D341Med (cell line): ENCODE data around the gene OR8G5.
"Not testable (repeated sequence)": the region's sequence is repeated elsewhere in the genome, so short reads cannot be mapped to it uniquely, and the experiment has no call there.

Experiments
- DNase-seq: peaks from one replicate; pipeline ENCODE4 v3.0.0; 2012; ENCODE audit warnings: low spot score

Gene OR8G5

GRCh38 chr11:124256076-124256475 is at the start of gene OR8G5:
TSS of gene OR8G5 (plus strand) at chr11:124256376. CDS start at chr11:124264932, 8,556 bp downstream.
- no peak for DNase-seq

GRCh38 chr11:124207102-124207792 is 48.9 kb upstream of the OR8G5 start:
- no peak for DNase-seq

- no peak for DNase-seq
These were observed 46.3 kb upstream of the OR8G5 start for GRCh38 chr11:124209824-124210357.

- DNase-seq = no peak
These were observed 45.8 kb upstream of the OR8G5 start for GRCh38 chr11:124210421-124210820.

GRCh38 chr11:124211321-124211720 is 44.9 kb upstream of the OR8G5 start:
- DNase-seq = no peak

- no peak for DNase-seq
These were observed 42.1 kb upstream of the OR8G5 start for GRCh38 chr11:124214027-124214426.

- DNase-seq = no peak
These were observed 37.0 kb upstream of the OR8G5 start for GRCh38 chr11:124219126-124219525.

- DNase-seq = no peak
These were observed 33.8 kb upstream of the OR8G5 start for GRCh38 chr11:124222407-124222806.

- DNase-seq = not testable (repeated sequence)
These were observed 31.4 kb upstream of the OR8G5 start for GRCh38 chr11:124224618-124225423.

GRCh38 chr11:124225471-124225870 is 30.7 kb upstream of the OR8G5 start:
- DNase-seq = no peak

GRCh38 chr11:124233376-124233775 is 22.8 kb upstream of the OR8G5 start:
- no peak for DNase-seq

GRCh38 chr11:124238512-124238911 is 17.7 kb upstream of the OR8G5 start:
- no peak for DNase-seq

GRCh38 chr11:124240621-124241397 is 15.4 kb upstream of the OR8G5 start, which contains the start of gene OR8G1:
TSS of gene OR8G1 (plus strand) at chr11:124241095. CDS start at chr11:124249676, 8,581 bp downstream.
- no peak for DNase-seq

- DNase-seq = not testable (repeated sequence)
These were observed 6.3 kb upstream of the OR8G5 start for GRCh38 chr11:124249869-124250268.

GRCh38 chr11:124265041-124265440 is 8.9 kb downstream of the OR8G5 start:
- not testable (repeated sequence) for DNase-seq

- DNase-seq = not testable (repeated sequence)
These were observed 14.7 kb downstream of the OR8G5 start for GRCh38 chr11:124270886-124271285.

- no peak for DNase-seq
These were observed 17.8 kb downstream of the OR8G5 start for GRCh38 chr11:124274000-124274399.

- no peak for DNase-seq
These were observed 19.9 kb downstream of the OR8G5 start for GRCh38 chr11:124276081-124276480.

GRCh38 chr11:124277207-124277606 is 21.0 kb downstream of the OR8G5 start:
- no peak for DNase-seq

GRCh38 chr11:124277804-124278203 is 21.6 kb downstream of the OR8G5 start:
- no peak for DNase-seq

GRCh38 chr11:124278261-124278660 is 22.1 kb downstream of the OR8G5 start:
- no peak for DNase-seq
